Erythroblast (primary cell): Measurements from ENCODE around the gene TSHB.

Experiments
- GATA1 ChIP-seq: IDR thresholded peaks from 2 replicates; pipeline ENCODE4 v1.6.1; 2011; ENCODE audit warnings: low read depth, mild to moderate bottlenecking, control low read depth, low read length, moderate library complexity
- POLR2A ChIP-seq: IDR thresholded peaks from 2 replicates; pipeline ENCODE4 v1.6.1; 2011; ENCODE audit warnings: mild to moderate bottlenecking, low read length

- TF ChIP-seq POLR2A, result no peak
- no peak for TF ChIP-seq GATA1
Observed at GRCh38 chr1:115040501-115040900, 10.9 kb downstream of the TSHB start.
